Suprapubic skin (tissue), 4 donors: ENCODE data around the gene MED17.

Experiments
- POLR2A ChIP-seq, 2 donors: fragments of 450-650 bp; IDR thresholded peaks; one replicate each; pipeline ENCODE4 v1.6.1; 2017; ENCODE audit warnings: antibody characterized with exemption in 2 of 2, mild to moderate bottlenecking in 2 of 2, moderate library complexity in 2 of 2
- POLR2AphosphoS5 ChIP-seq, 3 donors: sonication (generic); formaldehyde crosslinking; IDR thresholded peaks; one replicate each; pipeline ENCODE4 v1.6.1; 2017; ENCODE audit warnings: antibody characterized with exemption in 3 of 3
- TF ChIP-seq, protein P1 (sequence below), 2 donors: fragments of 200-600 bp in 1 of 2; fragments of 450-650 bp in 1 of 2; sonication (generic) in 1 of 2; IDR thresholded peaks; one replicate each; pipeline ENCODE4 v1.5.1; 2016 to 2019; ENCODE audit warnings: antibody characterized with exemption in 2 of 2, mild to moderate bottlenecking in 1 of 2, moderate library complexity in 1 of 2

DNA sequence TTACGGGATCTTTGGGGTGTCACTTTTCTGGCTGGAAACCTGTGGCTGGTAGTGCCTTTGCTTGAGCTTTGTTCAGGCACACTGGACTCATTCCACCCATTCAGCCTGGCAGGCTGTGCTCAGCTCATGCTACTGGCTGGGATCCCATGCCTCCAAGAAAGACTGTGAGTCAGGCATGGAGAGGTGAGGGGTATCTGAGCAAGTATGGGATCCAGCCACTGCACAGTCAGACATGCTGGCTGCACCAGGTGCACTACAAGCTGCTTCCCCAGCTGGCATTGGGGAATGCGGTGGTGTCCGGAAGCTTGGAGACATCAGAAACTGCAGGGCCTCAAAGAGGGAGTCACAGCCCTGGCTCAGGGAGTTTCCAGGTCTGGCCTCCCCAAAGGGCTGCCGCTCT lies 12.0 kb upstream of the MED17 start:
- no peak for TF ChIP-seq POLR2A (IDR thresholded peaks at IDR 0.05)
- TF ChIP-seq POLR2AphosphoS5 (IDR thresholded peaks at IDR 0.05) = no peak
- TF ChIP-seq, protein P1, sequence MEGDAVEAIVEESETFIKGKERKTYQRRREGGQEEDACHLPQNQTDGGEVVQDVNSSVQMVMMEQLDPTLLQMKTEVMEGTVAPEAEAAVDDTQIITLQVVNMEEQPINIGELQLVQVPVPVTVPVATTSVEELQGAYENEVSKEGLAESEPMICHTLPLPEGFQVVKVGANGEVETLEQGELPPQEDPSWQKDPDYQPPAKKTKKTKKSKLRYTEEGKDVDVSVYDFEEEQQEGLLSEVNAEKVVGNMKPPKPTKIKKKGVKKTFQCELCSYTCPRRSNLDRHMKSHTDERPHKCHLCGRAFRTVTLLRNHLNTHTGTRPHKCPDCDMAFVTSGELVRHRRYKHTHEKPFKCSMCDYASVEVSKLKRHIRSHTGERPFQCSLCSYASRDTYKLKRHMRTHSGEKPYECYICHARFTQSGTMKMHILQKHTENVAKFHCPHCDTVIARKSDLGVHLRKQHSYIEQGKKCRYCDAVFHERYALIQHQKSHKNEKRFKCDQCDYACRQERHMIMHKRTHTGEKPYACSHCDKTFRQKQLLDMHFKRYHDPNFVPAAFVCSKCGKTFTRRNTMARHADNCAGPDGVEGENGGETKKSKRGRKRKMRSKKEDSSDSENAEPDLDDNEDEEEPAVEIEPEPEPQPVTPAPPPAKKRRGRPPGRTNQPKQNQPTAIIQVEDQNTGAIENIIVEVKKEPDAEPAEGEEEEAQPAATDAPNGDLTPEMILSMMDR (IDR thresholded peaks at IDR 0.05) = no peak
